NB4 (cell line): ENCODE measurements around the gene ASNSD1.
A peak's percentile ranks its signal among the peaks of the same experiment; 100 is the strongest.

Experiments used
- CTCF ChIP-seq: IDR thresholded peaks from one replicate; pipeline ENCODE4 v1.5.1; 2012; ENCODE audit warnings: low read depth, low read length
- MYC ChIP-seq: IDR thresholded peaks from 2 replicates; pipeline ENCODE4 v1.6.1; 2011; ENCODE audit warnings: low read depth, low read length
- POLR2A ChIP-seq: IDR thresholded peaks from 2 replicates; pipeline ENCODE4 v1.6.1; 2011; ENCODE audit warnings: mild to moderate bottlenecking; ENCODE audit not compliant: insufficient read length; ENCODE audit errors: extremely low read depth

- TF ChIP-seq CTCF (peak; percentile 63), POLR2A (no peak), MYC (no peak)
Measured at GRCh38 chr2:189633392-189633811, 27.9 kb upstream of the ASNSD1 start.
